Neural crest cell (in vitro differentiated cells): Measurements from ENCODE around the gene AMPD3. TPM values are rescaled to one million over a fixed set of nuclear protein-coding genes. Genes with fewer than 3 reads are reported as not detected.

Experiments used
- DNase-seq: peaks from one replicate; pipeline ENCODE4 v3.0.0; 2021; ENCODE audit warnings: low read depth, mixed read lengths, low spot score
- H3K27ac Mint-ChIP-seq: one replicate; pipeline ENCODE4 v1.8.0; 2021; ENCODE audit warnings: mild to moderate bottlenecking, mixed read lengths; ENCODE audit not compliant: unreplicated experiment
- H3K27me3 Mint-ChIP-seq: 2 replicates; pipeline ENCODE4 v1.8.0; 2021; ENCODE audit warnings: low read depth, mild to moderate bottlenecking, mixed read lengths
- H3K36me3 Mint-ChIP-seq: 2 replicates; pipeline ENCODE4 v1.8.0; 2021; ENCODE audit warnings: low read depth, mild to moderate bottlenecking, mixed read lengths
- H3K4me1 Mint-ChIP-seq: 2 replicates; pipeline ENCODE4 v1.8.0; 2021; ENCODE audit warnings: mixed read lengths
- H3K4me3 Mint-ChIP-seq: one replicate; pipeline ENCODE4 v1.8.0; 2021; ENCODE audit warnings: mild to moderate bottlenecking, mixed read lengths
- H3K9me3 Mint-ChIP-seq: 2 replicates; pipeline ENCODE4 v1.8.0; 2021; ENCODE audit warnings: mixed read lengths
- total RNA-seq: library from RNA; stranded (reverse); gene quantifications from 2 replicates; pipeline ENCODE4 v1.2.1, GENCODE V29; 2021
- TF ChIP-seq, protein P1 (sequence below): fragments of 200-600 bp; sonication (generic); conservative IDR thresholded peaks from 2 replicates; pipeline ENCODE4 v1.5.0; 2021; ENCODE audit warnings: antibody characterized with exemption, mild to moderate bottlenecking

The AMPD3 gene
- total RNA-seq, 1 donor from 2014 or later = 2.2 TPM

GRCh38 chr11:10486161-10486840, 31.2 kb downstream of the AMPD3 start:
- no peak overlapping the region for H3K27ac Mint-ChIP-seq
- DNase-seq = no peak

DNA sequence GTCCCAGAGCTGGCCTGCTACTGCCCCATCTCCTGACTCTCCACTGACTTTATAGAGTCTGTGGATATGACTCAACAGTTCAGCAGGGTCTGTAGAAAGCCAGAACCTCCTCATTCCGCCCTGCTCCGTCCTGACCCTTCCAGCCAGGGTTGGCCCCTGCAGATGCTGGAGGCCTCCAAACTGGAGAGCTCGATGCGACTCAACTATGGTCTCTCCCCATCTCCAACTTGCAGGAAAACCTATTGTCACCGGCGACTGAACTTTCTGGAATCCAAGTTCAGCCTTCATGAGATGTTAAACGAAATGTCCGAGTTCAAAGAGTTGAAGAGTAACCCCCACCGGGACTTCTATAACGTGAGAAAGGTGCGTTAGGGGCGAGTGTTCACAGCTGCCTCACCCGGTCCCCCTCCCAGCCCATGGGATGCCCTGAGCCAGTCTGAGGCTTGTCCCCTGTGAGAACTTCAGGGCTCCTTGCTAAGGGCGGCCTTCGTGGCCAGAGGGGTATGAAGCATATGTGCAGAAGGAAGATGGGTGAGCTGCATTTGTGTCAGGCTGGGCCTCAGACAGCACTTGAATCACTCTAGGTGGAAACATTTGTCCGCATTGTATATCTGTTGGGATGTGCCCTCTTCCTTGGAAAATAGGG, 32.1 kb downstream of the AMPD3 start:
- DNase-seq = no peak

More at GRCh38 chr11:10486161-10486840, 31.2 kb downstream of the AMPD3 start:
- Mint-ChIP-seq H3K4me1 (peaks cover 21% of the 10 kb centered on the region), H3K27me3 (no peaks in the 10 kb centered on the region), H3K36me3 (peaks cover under 1% of the 10 kb centered on the region), H3K4me3 (no peak overlapping the region), H3K9me3 (no peaks in the 10 kb centered on the region)
- TF ChIP-seq, protein P1, sequence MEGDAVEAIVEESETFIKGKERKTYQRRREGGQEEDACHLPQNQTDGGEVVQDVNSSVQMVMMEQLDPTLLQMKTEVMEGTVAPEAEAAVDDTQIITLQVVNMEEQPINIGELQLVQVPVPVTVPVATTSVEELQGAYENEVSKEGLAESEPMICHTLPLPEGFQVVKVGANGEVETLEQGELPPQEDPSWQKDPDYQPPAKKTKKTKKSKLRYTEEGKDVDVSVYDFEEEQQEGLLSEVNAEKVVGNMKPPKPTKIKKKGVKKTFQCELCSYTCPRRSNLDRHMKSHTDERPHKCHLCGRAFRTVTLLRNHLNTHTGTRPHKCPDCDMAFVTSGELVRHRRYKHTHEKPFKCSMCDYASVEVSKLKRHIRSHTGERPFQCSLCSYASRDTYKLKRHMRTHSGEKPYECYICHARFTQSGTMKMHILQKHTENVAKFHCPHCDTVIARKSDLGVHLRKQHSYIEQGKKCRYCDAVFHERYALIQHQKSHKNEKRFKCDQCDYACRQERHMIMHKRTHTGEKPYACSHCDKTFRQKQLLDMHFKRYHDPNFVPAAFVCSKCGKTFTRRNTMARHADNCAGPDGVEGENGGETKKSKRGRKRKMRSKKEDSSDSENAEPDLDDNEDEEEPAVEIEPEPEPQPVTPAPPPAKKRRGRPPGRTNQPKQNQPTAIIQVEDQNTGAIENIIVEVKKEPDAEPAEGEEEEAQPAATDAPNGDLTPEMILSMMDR = no peak

DNA sequence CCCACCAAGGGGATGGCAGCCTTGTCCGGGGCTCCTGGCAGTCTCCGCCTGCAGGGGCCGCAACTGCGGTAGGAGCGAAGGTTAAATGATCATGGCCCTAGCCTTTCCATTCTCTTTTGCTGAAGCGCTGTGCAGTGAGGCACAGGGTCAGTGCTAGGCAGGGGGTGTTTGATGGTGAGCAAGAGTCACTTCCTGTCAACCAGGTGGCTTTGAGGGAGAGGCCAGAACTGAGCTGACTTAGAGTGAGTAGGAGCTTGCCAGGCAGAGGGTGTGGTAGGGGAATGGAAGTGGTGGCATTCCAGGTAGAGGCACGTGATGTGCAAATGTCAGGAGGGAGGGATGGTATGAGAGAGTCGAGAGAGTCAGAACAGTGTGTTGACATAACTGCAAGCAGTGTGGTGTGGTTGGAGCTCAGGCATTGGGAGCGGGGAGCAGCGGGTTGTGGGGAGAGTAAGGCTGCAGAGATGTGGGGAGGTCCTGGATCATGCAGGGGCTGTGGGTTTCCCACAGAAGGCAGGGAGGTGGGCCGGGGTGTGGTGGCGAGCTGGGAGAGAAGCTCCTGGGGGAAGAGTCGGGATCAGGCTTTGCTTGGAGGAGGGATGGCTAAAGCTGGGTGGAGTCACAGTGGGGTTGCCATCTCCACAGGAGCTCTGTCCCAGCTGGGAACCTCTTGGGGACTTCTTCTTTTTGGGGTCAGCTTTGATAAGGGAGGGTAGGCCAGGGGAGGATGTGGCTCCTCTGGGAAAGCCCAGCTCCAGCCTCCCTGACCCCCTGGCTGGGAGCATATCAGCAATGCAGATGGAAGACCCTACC, 33.3 kb downstream of the AMPD3 start:
- Mint-ChIP-seq H3K9me3 (no peaks in the 10 kb centered on the region), H3K27me3 (no peaks in the 10 kb centered on the region), H3K36me3 (peaks cover 2% of the 10 kb centered on the region), H3K4me1 (peaks cover 23% of the 10 kb centered on the region), H3K27ac (no peak overlapping the region), H3K4me3 (no peak overlapping the region)
- DNase-seq = no peak
- TF ChIP-seq, protein P1 = no peak

More for the DNA sequence above, 32.1 kb downstream of the AMPD3 start:
- no peaks in the 10 kb centered on the region for H3K9me3 Mint-ChIP-seq
- no peak overlapping the region for H3K27ac Mint-ChIP-seq
- peaks cover 23% of the 10 kb centered on the region for H3K4me1 Mint-ChIP-seq
- TF ChIP-seq, protein P1 = no peak
- H3K36me3 Mint-ChIP-seq = peaks cover 2% of the 10 kb centered on the region
- no peak overlapping the region for H3K4me3 Mint-ChIP-seq
- H3K27me3 Mint-ChIP-seq = no peaks in the 10 kb centered on the region

- Mint-ChIP-seq H3K36me3 (peaks cover 2% of the 10 kb centered on the region), H3K4me3 (no peak overlapping the region), H3K27me3 (no peaks in the 10 kb centered on the region), H3K27ac (no peak overlapping the region), H3K9me3 (peaks cover 3% of the 10 kb centered on the region), H3K4me1 (peaks cover 23% of the 10 kb centered on the region)
- TF ChIP-seq, protein P1 = no peak
- no peak for DNase-seq
Measured at GRCh38 chr11:10488934-10489691, 34.0 kb downstream of the AMPD3 start.

DNA sequence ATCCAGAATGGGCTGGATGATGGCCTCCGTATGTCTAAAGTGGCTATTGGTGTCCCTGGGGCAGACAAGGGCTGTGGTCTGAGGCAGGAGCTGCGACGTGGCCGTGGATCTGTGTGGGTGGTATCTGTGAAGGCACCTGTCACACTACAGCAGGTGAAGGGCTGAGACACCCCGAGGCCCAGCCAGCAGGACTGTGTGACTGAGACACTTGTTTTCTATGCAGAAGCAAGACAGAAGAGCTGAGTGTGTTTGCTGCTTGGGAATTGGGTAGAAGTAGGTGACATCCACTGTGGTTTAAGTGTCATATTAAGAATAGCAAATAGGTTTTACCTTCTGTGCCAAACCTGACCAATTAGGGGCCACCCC, 35.0 kb downstream of the AMPD3 start:
- H3K27ac Mint-ChIP-seq = peak overlapping the region; percentile 76
- TF ChIP-seq, protein P1 = no peak

More for the DNA sequence above, 35.0 kb downstream of the AMPD3 start:
- H3K27me3 Mint-ChIP-seq = no peaks in the 10 kb centered on the region
- DNase-seq = no peak
- no peak overlapping the region for H3K4me3 Mint-ChIP-seq
- peaks cover 3% of the 10 kb centered on the region for H3K9me3 Mint-ChIP-seq
- H3K36me3 Mint-ChIP-seq = peaks cover 2% of the 10 kb centered on the region
- H3K4me1 Mint-ChIP-seq = peaks cover 23% of the 10 kb centered on the region
